CD8-positive, alpha-beta memory T cell (primary cell): ENCODE measurements around the gene RBAK. TPM values are rescaled to one million over a fixed set of nuclear protein-coding genes. Genes with fewer than 3 reads are reported as not detected.
"Not testable (repeated sequence)": the region's sequence is repeated elsewhere in the genome, so short reads cannot be mapped to it uniquely, and the experiment has no call there.

ENCODE experiments used
- CTCF ChIA-PET: fragments of 350-600 bp; sonication (Branson Sonifier 250); formaldehyde crosslinking; loops from one replicate; lab custom pipeline; 2021; ENCODE audit warnings: antibody characterized with exemption; lab: Charles Lee
- POLR2A ChIA-PET: fragments of 350-600 bp; sonication (Branson Sonifier 250); formaldehyde crosslinking; loops from one replicate; lab custom pipeline; 2021; ENCODE audit warnings: antibody characterized with exemption; lab: Charles Lee
- DNase-seq, 5 donors: peaks; one replicate each; pipeline versions ENCODE4 v3.0.0 to v3.0.0-alpha.2; 2020 to 2022; ENCODE audit warnings: mixed read lengths in 1 of 5
- H3K27ac ChIP-seq: one replicate; pipeline ENCODE4 v1.7.0; 2013; ENCODE audit warnings: low read depth, mild to moderate bottlenecking, low read length, moderate library complexity
- H3K27me3 ChIP-seq: 2 replicates; pipeline ENCODE4 v1.7.0; 2013; ENCODE audit warnings: low read length, mild to moderate bottlenecking; ENCODE audit not compliant: insufficient read depth, poor library complexity, severe bottlenecking
- H3K36me3 ChIP-seq: 2 replicates; pipeline ENCODE4 v1.7.0; 2013; ENCODE audit warnings: mild to moderate bottlenecking, low read length, moderate library complexity; ENCODE audit not compliant: insufficient read depth
- H3K4me1 ChIP-seq: 2 replicates; pipeline ENCODE4 v1.7.0; 2013; ENCODE audit warnings: mild to moderate bottlenecking, low read length, moderate library complexity; ENCODE audit not compliant: insufficient read depth
- H3K4me3 ChIP-seq: 2 replicates; pipeline ENCODE4 v1.7.0; 2013; ENCODE audit warnings: mild to moderate bottlenecking, low read length
- H3K9me3 ChIP-seq: 2 replicates; pipeline ENCODE4 v1.7.0; 2013; ENCODE audit warnings: mild to moderate bottlenecking, low read length
- H3K27ac Mint-ChIP-seq, 8 donors: one replicate each; pipeline ENCODE4 v1.8.0; 2020 to 2021; ENCODE audit warnings: mixed read lengths in 8 of 8, mild to moderate bottlenecking in 6 of 8, inconsistent platforms in 3 of 8, moderate library complexity in 3 of 8
- H3K27me3 Mint-ChIP-seq, 2 donors: one replicate each; pipeline ENCODE4 v1.8.0; 2020 to 2021; ENCODE audit warnings: mixed read lengths in 2 of 2, mild to moderate bottlenecking in 1 of 2, moderate library complexity in 1 of 2
- H3K36me3 Mint-ChIP-seq, 3 donors: one replicate each; pipeline ENCODE4 v1.8.0; 2020 to 2021; ENCODE audit warnings: mixed read lengths in 3 of 3, inconsistent platforms in 1 of 3, mild to moderate bottlenecking in 1 of 3
- H3K4me1 Mint-ChIP-seq, 3 donors: one replicate each; pipeline ENCODE4 v1.8.0; 2020 to 2021; ENCODE audit warnings: mixed read lengths in 3 of 3, inconsistent platforms in 1 of 3, mild to moderate bottlenecking in 1 of 3
- H3K4me3 Mint-ChIP-seq, 7 donors: one replicate each; pipeline ENCODE4 v1.8.0; 2020 to 2021; ENCODE audit warnings: mixed read lengths in 7 of 7, mild to moderate bottlenecking in 6 of 7, moderate library complexity in 4 of 7, inconsistent platforms in 2 of 7
- H3K9me3 Mint-ChIP-seq, 5 donors: one replicate each; pipeline ENCODE4 v1.8.0; 2020 to 2022; ENCODE audit warnings: mixed read lengths in 5 of 5, mild to moderate bottlenecking in 3 of 5, moderate library complexity in 2 of 5, inconsistent platforms in 1 of 5
- polyA plus RNA-seq: library from polyadenylated mRNA; unstranded; fragments of 300-500 nt; fragmentation: Illumina TruSeq; gene quantifications from one replicate; pipeline ENCODE4 v1.2.3, GENCODE V29; 2021
- total RNA-seq, 2 experiments: library from RNA; stranded (reverse); gene quantifications; one replicate each; pipeline ENCODE4 v1.2.3, GENCODE V29; 2021

Gene RBAK
- total and polyA plus RNA-seq, 3 experiments from 2014 or later = 4.2 to 9.6 (median 9.3) TPM

DNA sequence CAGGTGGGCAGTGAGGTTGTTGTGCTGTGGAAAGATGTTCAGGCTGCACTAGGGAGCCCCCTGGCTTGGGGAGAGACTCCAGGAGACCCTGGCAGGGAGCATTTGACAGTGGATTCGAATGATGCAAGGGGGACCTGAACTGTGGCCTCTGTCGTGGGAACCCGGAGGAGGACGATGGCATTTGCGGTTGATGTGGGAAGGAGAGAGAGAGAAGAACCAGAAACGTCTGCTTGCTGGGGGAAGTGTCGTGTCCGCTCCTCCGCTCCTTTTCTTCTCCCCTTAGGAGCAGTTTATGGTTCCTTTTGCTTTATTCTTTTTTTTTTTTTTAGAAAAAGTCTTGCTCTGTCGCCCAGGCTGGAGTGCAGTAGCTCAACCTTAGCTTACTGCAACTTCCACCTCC lies 12.5 kb upstream of the RBAK start:
- H3K4me1 Mint-ChIP-seq, H3K27ac ChIP-seq, H3K4me1 ChIP-seq, H3K4me3 Mint-ChIP-seq, CTCF ChIA-PET, H3K4me3 ChIP-seq, H3K9me3 Mint-ChIP-seq, H3K36me3 Mint-ChIP-seq, H3K9me3 ChIP-seq, H3K27me3 Mint-ChIP-seq, H3K27me3 ChIP-seq, DNase-seq, POLR2A ChIA-PET, H3K36me3 ChIP-seq: not testable (repeated sequence)
- H3K27ac Mint-ChIP-seq = peak overlapping the region in 1 of 8 donors; percentile 29

DNA sequence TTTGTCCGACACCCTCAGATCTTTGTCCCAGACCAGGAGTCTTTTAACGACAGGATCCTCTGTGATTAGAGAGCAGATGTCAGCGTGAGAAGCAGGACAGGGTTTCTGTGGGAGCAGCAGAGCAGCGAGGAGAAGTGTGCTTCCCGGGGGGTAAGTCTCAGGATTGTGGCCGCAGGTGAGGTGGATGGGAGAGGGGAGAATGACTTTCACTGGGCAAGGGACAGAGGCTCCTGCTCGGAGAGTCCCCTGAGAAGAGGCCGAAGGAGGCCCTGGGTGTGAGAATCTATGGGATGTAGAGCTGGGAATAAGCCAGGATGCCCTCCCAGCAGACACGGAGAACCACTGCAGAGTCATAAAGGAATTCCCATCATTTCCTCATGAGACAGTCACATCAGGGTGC lies 10.4 kb upstream of the RBAK start:
- Mint-ChIP-seq H3K27ac (no peak overlapping the region), H3K36me3 (peaks cover 0 to 6% (median 0%) of the 10 kb centered on the region in 3 donors), H3K9me3 (no peaks in the 10 kb centered on the region), H3K27me3 (peaks cover 0 to 3% of the 10 kb centered on the region in 2 donors), H3K4me1 (no peaks in the 10 kb centered on the region), H3K4me3 (peak overlapping the region in 1 of 7 donors; percentile 44)
- H3K27me3 ChIP-seq = no peaks in the 10 kb centered on the region
- no peaks in the 10 kb centered on the region for H3K4me1 ChIP-seq
- H3K9me3 ChIP-seq = no peaks in the 10 kb centered on the region
- no peaks in the 10 kb centered on the region for H3K36me3 ChIP-seq
- no peak for DNase-seq
- H3K4me3 ChIP-seq = no peak overlapping the region
- H3K27ac ChIP-seq = no peak overlapping the region
- POLR2A ChIA-PET = no interaction called here
- CTCF ChIA-PET = no interaction called here

DNA sequence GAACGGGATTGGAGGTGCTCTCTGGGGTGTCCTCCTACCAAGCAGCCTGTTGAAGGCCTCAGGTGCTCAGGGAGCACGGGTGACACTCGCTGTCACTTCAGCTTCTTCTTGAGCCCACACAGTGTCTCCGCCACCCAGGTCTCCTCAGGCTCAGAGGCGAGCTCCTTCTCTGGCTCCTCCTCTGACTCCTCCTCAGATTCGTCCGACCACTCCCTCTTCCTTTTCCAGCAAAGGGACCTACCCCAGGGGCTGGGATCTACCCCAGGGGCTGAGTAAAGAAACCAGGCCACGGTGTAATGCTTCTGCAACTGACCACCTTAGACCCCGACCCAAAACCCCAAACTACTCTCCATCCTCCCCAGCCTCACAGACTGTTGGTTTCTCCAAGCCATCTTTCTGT lies 9.2 kb upstream of the RBAK start:
- Mint-ChIP-seq H3K4me3 (no peak overlapping the region), H3K36me3 (peaks cover 0 to 6% (median 0%) of the 10 kb centered on the region in 3 donors), H3K27ac (peak overlapping the region in 1 of 8 donors; percentile 3), H3K9me3 (no peaks in the 10 kb centered on the region), H3K4me1 (peaks cover 3 to 6% (median 4%) of the 10 kb centered on the region in 3 donors), H3K27me3 (peaks cover 0 to 3% of the 10 kb centered on the region in 2 donors)
- Histone ChIP-seq H3K4me1 (no peaks in the 10 kb centered on the region), H3K4me3 (no peak overlapping the region), H3K36me3 (no peaks in the 10 kb centered on the region), H3K9me3 (no peaks in the 10 kb centered on the region), H3K27me3 (no peaks in the 10 kb centered on the region), H3K27ac (no peak overlapping the region)
- DNase-seq = no peak
- ChIA-PET CTCF (no interaction called here), POLR2A (no interaction called here)

DNA sequence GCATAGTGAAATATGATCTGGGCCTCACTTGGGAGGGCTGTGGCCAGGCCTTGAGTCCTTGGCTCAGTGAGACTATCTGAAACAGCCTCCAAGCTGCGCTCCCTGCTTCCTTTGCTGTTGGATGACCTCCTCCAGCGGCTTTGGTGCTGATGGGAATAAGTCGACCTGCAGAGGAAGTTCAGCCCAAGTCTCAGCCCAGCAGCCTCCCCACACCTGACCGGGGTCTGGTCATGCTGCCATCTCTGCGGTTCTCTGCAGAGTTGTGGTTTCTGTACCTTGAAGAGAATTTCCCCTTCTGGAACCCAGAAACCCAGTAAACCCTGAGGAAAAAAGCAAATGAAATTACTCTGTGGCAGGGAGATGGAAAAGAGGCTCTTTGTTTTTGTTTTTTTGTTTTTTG lies 4.6 kb upstream of the RBAK start:
- POLR2A ChIA-PET = no interaction called here
- Histone ChIP-seq H3K9me3 (no peaks in the 10 kb centered on the region), H3K27me3 (no peaks in the 10 kb centered on the region), H3K36me3 (no peaks in the 10 kb centered on the region), H3K4me1 (peaks cover 4% of the 10 kb centered on the region), H3K4me3 (no peak overlapping the region), H3K27ac (no peak overlapping the region)
- Mint-ChIP-seq H3K36me3 (peaks cover 0 to 4% (median 2%) of the 10 kb centered on the region in 3 donors), H3K4me3 (no peak overlapping the region), H3K27me3 (peaks cover 0 to 1% of the 10 kb centered on the region in 2 donors), H3K9me3 (no peaks in the 10 kb centered on the region), H3K27ac (peak overlapping the region in 2 of 8 donors; percentile 27 to 46), H3K4me1 (peaks cover 9 to 17% (median 11%) of the 10 kb centered on the region in 3 donors)
- CTCF ChIA-PET = no interaction called here
- DNase-seq = no peak

DNA sequence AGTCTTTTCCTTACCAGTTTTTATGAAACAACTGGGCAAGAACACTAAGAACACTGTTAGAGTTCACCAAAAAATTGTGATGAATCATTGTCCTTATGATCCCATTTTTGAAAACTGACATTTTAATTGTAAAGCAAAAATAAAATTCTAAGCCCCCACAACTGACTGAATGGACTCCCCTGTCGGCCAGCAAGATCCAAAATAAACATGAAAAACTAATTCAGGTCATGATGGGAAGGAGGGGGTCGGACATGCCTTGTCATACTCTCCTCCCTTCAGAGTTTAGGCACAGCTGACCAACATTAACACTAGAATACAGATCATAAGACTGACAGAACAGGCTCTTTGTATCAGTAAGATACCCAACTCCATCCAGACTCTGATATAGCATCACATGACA lies 2.0 kb upstream of the RBAK start:
- peak overlapping the region in 2 of 8 donors; percentile 3 to 59 for H3K27ac Mint-ChIP-seq
- no peaks in the 10 kb centered on the region for H3K9me3 Mint-ChIP-seq
- peak overlapping the region in 1 of 7 donors; percentile 94 for H3K4me3 Mint-ChIP-seq
- peaks cover 0 to 1% of the 10 kb centered on the region in 2 donors for H3K27me3 Mint-ChIP-seq
- peaks cover 23 to 33% (median 26%) of the 10 kb centered on the region in 3 donors for H3K4me1 Mint-ChIP-seq
- Histone ChIP-seq H3K9me3 (no peaks in the 10 kb centered on the region), H3K27ac (no peak overlapping the region), H3K36me3 (no peaks in the 10 kb centered on the region), H3K27me3 (no peaks in the 10 kb centered on the region), H3K4me1 (peaks cover 10% of the 10 kb centered on the region), H3K4me3 (no peak overlapping the region)
- H3K36me3 Mint-ChIP-seq = peaks cover 0 to 21% (median 3%) of the 10 kb centered on the region in 3 donors
- CTCF ChIA-PET = no interaction called here
- POLR2A ChIA-PET = no interaction called here
- no peak for DNase-seq

DNA sequence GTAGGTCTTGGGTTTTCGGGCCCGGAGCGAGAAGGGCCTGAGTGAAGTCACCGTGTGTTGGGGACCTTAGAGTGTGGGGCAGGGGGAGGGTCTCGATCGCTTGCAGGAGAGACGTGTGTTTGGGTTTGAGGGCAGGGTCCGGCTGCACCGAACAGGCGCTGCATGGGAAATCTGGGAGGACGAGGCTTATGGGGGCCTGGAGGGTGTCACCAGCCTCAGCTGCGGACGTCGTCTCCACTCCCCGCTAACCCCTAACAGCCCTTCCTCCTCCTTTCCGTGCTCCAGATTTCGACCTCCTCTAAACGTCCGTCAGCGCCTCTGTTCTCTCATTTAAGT lies 705 bp downstream of the RBAK start:
- POLR2A ChIA-PET, H3K9me3 Mint-ChIP-seq: not testable (repeated sequence)
- peak overlapping the region; percentile 65 for H3K4me3 ChIP-seq

DNA sequence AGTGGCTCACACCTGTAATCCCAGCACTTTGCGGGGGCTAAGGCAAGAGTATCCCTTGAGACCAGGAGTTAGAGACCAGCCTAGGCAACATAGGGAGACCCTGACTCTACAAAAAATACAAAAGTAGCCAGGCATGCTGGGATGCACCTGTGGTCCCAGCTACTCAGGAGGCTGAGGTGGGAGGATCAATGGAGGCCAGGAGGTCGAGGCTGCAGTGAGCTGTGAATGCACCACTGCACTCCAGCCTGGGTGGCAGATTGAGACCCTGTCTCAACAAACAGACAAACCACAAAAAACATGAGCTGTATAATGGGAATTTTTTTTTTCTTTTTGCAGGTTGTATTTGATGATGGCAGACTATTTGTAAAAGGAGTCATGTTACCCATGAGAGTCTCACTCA lies 1.5 kb downstream of the RBAK start:
- H3K4me3 ChIP-seq, POLR2A ChIA-PET, H3K36me3 ChIP-seq, DNase-seq, H3K27me3 Mint-ChIP-seq, H3K9me3 ChIP-seq, H3K27me3 ChIP-seq, H3K4me1 ChIP-seq, CTCF ChIA-PET, H3K27ac ChIP-seq: not testable (repeated sequence)
- Mint-ChIP-seq H3K27ac (peak overlapping the region in 5 of 8 donors; percentile 64 to 95 (median 95)), H3K9me3 (peaks cover 10 to 15% (median 14%) of the 10 kb centered on the region in 5 donors), H3K4me3 (peak overlapping the region; percentile 92 to 96 (median 94)), H3K4me1 (peaks cover 35 to 51% (median 50%) of the 10 kb centered on the region in 3 donors), H3K36me3 (peaks cover 24 to 51% (median 29%) of the 10 kb centered on the region in 3 donors)

More for the DNA sequence above, 705 bp downstream of the RBAK start:
- H3K36me3 ChIP-seq, H3K9me3 ChIP-seq, CTCF ChIA-PET, H3K27me3 ChIP-seq, H3K4me1 ChIP-seq, H3K27me3 Mint-ChIP-seq, DNase-seq: not testable (repeated sequence)
- peak overlapping the region; percentile 78 for H3K27ac ChIP-seq
- Mint-ChIP-seq H3K36me3 (peaks cover 16 to 44% (median 21%) of the 10 kb centered on the region in 3 donors), H3K4me1 (peaks cover 33 to 49% (median 43%) of the 10 kb centered on the region in 3 donors), H3K4me3 (peak overlapping the region; percentile 92 to 96 (median 94)), H3K27ac (peak overlapping the region; percentile 80 to 98 (median 94))

DNA sequence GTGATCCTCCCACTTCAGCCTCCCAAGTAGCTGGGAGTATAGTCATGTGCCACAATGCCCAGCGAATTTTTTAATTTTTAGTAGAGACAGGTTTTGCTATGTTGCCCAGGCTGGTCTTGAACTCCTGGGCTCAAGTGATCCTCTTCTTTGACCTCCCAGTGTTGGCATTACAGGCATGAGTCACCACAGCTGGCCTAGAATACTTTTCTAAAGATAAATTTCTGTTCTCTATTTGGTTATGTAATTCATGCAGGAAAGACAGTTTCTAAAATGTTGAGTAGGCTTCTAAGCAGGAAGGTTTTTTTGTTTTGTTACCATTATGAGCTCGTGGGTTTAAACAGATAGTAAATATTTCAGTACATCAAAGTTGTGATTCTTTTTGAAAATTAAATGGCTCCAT lies 5.0 kb downstream of the RBAK start:
- H3K4me1 ChIP-seq = peaks cover 6% of the 10 kb centered on the region
- CTCF ChIA-PET = interaction anchor here (1.4 kb wide), 1 partner anchor 77 kb away, joined by 4 read pairs; no protein-coding TSS in a partner anchor
- H3K9me3 Mint-ChIP-seq = peaks cover 25 to 32% (median 31%) of the 10 kb centered on the region in 5 donors
- H3K36me3 ChIP-seq = peaks cover 9% of the 10 kb centered on the region
- H3K27ac ChIP-seq = no peak overlapping the region
- peaks cover 45 to 81% (median 63%) of the 10 kb centered on the region in 3 donors for H3K36me3 Mint-ChIP-seq
- DNase-seq = no peak
- H3K4me1 Mint-ChIP-seq = peaks cover 42 to 64% (median 56%) of the 10 kb centered on the region in 3 donors
- H3K4me3 Mint-ChIP-seq = peak overlapping the region in 3 of 7 donors; percentile 23 to 54 (median 46)
- no peaks in the 10 kb centered on the region for H3K27me3 ChIP-seq
- POLR2A ChIA-PET = no interaction called here
- no peak overlapping the region for H3K4me3 ChIP-seq
- peak overlapping the region in 1 of 8 donors; percentile 15 for H3K27ac Mint-ChIP-seq
- no peaks in the 10 kb centered on the region for H3K9me3 ChIP-seq
- no peaks in the 10 kb centered on the region for H3K27me3 Mint-ChIP-seq
